ENCODE measurements around the gene BAIAP3.
A peak's percentile ranks its signal among the peaks of the same experiment; 100 is the strongest.

BAIAP3 gene

GRCh38 chr16:1348441-1348840 is 15.0 kb downstream of the BAIAP3 start:
- no peak for DNase-seq (ENCODE audit: low read depth)

GRCh38 chr16:1348926-1349325 is 15.5 kb downstream of the BAIAP3 start:
- no peak for DNase-seq (ENCODE audit: low read depth)

GRCh38 chr16:1349351-1349750 is 15.9 kb downstream of the BAIAP3 start:
- DNase-seq (ENCODE audit: low read depth), result no peak

- no peak for DNase-seq (ENCODE audit: low read depth)
Observed at GRCh38 chr16:1349951-1350350, 16.5 kb downstream of the BAIAP3 start.

- DNase-seq (ENCODE audit: low read depth), result no peak
Observed at GRCh38 chr16:1350691-1351090, 17.2 kb downstream of the BAIAP3 start.

- no peak for DNase-seq (ENCODE audit: low read depth)
Observed at GRCh38 chr16:1351215-1351581, 17.8 kb downstream of the BAIAP3 start.

GRCh38 chr16:1351582-1352362 is 18.3 kb downstream of the BAIAP3 start, which contains the start of the genes GNPTG and TSR3:
GNPTG (plus strand) TSS chr16:1351931; CDS start chr16:1351966, 35 bp downstream.
TSR3 (minus strand) TSS chr16:1351878; CDS start chr16:1351804, 74 bp downstream.
- peak; percentile 80 for DNase-seq (ENCODE audit: low read depth)

GRCh38 chr16:1354815-1355540 is 21.5 kb downstream of the BAIAP3 start:
- no peak for DNase-seq (ENCODE audit: low read depth)

- DNase-seq (ENCODE audit: low read depth), result no peak
Observed at GRCh38 chr16:1355591-1355990, 22.1 kb downstream of the BAIAP3 start.

GRCh38 chr16:1356061-1356900 is 22.8 kb downstream of the BAIAP3 start:
- DNase-seq (ENCODE audit: low read depth), result no peak

- no peak for DNase-seq (ENCODE audit: low read depth)
Observed at GRCh38 chr16:1357906-1358566, 24.6 kb downstream of the BAIAP3 start.

- DNase-seq (ENCODE audit: low read depth), result no peak
Observed at GRCh38 chr16:1361685-1362360, 28.4 kb downstream of the BAIAP3 start.

GRCh38 chr16:1362807-1363206 is 29.4 kb downstream of the BAIAP3 start:
- no peak for DNase-seq (ENCODE audit: low read depth)

- DNase-seq (ENCODE audit: low read depth), result peak; percentile 58
Observed at GRCh38 chr16:1363501-1364041, 30.1 kb downstream of the BAIAP3 start.

- DNase-seq (ENCODE audit: low read depth), result no peak
Observed at GRCh38 chr16:1364510-1364909, 31.1 kb downstream of the BAIAP3 start.

- no peak for DNase-seq (ENCODE audit: low read depth)
Observed at GRCh38 chr16:1366060-1366711, 32.7 kb downstream of the BAIAP3 start.

- no peak for DNase-seq (ENCODE audit: low read depth)
Observed at GRCh38 chr16:1366712-1367299, 33.4 kb downstream of the BAIAP3 start.

- no peak for DNase-seq (ENCODE audit: low read depth)
Observed at GRCh38 chr16:1367486-1368174, 34.2 kb downstream of the BAIAP3 start.
